ENCODE results near the gene UVRAG. TPM values are rescaled to one million over a fixed set of nuclear protein-coding genes. Genes with fewer than 3 reads are reported as not detected.
"Not testable (repeated sequence)": the region's sequence is repeated elsewhere in the genome, so short reads cannot be mapped to it uniquely, and the experiment has no call there.

UVRAG gene
- total and polyA plus RNA-seq, 5 experiments from 2014 or later: 8.9 to 22.3 (median 12.6) TPM

DNA sequence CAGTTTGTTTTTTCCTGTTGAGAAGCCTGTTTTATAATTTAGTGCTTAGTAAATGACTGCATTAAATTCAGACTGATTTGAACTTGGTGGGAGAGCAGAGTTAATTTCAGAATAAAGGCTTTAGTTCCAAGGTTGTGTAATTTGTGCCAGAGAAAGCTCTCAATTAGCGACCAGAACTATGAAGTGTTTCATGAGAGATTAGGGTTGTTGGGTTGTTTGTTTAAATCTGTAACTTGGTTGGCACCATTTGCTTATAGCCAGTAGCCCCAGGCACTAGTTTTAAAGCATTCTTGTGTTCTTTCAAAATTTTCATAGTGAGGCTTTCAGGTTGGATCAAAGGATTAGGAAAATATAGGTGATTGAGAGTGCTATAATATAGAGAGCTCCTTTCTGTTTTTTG, 25.5 kb downstream of the UVRAG start:
- peak overlapping the region in 2 of 10 donors; percentile 54 to 73 for H3K27ac Mint-ChIP-seq

DNA sequence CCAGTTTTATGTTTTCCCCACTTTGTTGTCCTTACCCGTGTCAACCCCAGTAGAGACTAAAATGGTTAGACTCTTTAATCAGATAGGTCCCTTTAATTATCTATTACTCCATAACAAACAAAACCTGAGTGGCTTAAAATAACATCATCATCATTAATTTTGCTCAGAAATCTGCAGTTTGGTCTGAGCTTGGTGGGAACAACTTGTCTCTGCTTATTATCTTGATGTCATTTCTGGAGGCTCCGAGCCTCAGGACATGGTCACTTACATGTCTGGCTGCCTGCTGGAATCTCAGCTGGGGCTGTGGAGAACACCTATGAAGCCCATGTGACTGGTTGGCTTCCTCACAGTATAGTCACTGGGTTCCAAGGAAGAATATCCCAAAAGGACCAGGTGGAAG, 26.7 kb downstream of the UVRAG start:
- no peak overlapping the region for H3K4me3 Mint-ChIP-seq
- no peak for ATAC-seq
- H3K9me3 Mint-ChIP-seq: no peaks in the 10 kb centered on the region
- POLR2A ChIA-PET: no interaction called here
- no peaks in the 10 kb centered on the region for H3K27me3 Mint-ChIP-seq
- DNase-seq: no peak
- peaks cover 0 to 26% (median 18%) of the 10 kb centered on the region in 3 donors for H3K36me3 Mint-ChIP-seq
- H3K27ac Mint-ChIP-seq: no peak overlapping the region
- H3K4me1 Mint-ChIP-seq: peaks cover 21 to 65% (median 32%) of the 10 kb centered on the region in 4 donors

More for the DNA sequence above, 25.5 kb downstream of the UVRAG start:
- Mint-ChIP-seq H3K9me3 (no peaks in the 10 kb centered on the region), H3K27me3 (no peaks in the 10 kb centered on the region), H3K36me3 (peaks cover 0 to 23% (median 16%) of the 10 kb centered on the region in 3 donors), H3K4me1 (peaks cover 25 to 69% (median 37%) of the 10 kb centered on the region in 4 donors), H3K4me3 (no peak overlapping the region)
- DNase-seq (no peak), ATAC-seq (no peak)
- POLR2A ChIA-PET: no interaction called here

DNA sequence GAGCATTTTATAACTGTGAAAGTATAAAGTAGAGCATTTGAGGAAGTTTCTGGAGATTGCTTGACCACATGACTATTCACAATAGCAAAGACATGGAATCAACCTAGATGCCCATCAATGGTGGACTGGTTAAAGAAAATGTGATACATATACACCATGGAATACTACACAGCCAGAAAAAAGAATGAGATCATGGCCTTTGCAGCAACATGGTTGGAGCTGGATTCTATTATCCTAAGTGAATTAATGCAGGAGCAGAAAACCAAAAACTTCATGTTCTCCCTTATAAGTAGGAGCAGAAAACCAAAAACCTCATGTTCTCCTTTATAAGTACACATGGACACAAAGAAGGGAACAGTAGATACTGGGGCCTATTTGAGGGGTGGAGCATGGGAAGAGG, 30.3 kb downstream of the UVRAG start:
- no peak for ATAC-seq
- no peaks in the 10 kb centered on the region for H3K9me3 Mint-ChIP-seq
- H3K4me3 Mint-ChIP-seq: no peak overlapping the region
- H3K4me1 Mint-ChIP-seq: peaks cover 11 to 59% (median 28%) of the 10 kb centered on the region in 4 donors
- peaks cover 0 to 10% (median 9%) of the 10 kb centered on the region in 3 donors for H3K36me3 Mint-ChIP-seq
- POLR2A ChIA-PET: no interaction called here
- no peak for DNase-seq
- H3K27ac Mint-ChIP-seq: no peak overlapping the region
- no peaks in the 10 kb centered on the region for H3K27me3 Mint-ChIP-seq

DNA sequence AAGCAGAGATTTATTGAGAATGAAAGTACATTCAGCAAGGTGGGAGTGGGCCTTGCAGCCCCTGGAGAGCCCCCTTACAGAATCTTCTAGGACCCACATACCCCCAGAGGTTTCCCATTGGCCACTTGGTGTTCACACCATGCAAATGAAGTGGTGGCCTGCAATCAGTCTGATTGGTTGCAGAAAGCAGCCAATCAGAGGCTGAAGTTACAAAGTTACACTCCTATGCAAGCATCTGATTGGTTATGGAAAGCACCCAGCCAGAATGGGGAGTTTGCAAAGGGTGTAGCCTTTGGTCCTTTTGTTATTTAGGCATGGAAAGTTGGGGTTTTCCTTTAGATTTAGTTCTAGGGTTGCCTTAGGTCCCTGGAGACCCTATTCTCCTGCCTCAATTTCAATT, 34.9 kb downstream of the UVRAG start:
- Mint-ChIP-seq H3K27me3 (no peaks in the 10 kb centered on the region), H3K4me1 (peaks cover 9 to 49% (median 26%) of the 10 kb centered on the region in 4 donors), H3K9me3 (no peaks in the 10 kb centered on the region), H3K36me3 (peaks cover 0 to 24% (median 8%) of the 10 kb centered on the region in 3 donors), H3K4me3 (no peak overlapping the region), H3K27ac (peak overlapping the region in 3 of 10 donors; percentile 6 to 58 (median 37))
- ATAC-seq: no peak
- POLR2A ChIA-PET: no interaction called here
- no peak for DNase-seq

DNA sequence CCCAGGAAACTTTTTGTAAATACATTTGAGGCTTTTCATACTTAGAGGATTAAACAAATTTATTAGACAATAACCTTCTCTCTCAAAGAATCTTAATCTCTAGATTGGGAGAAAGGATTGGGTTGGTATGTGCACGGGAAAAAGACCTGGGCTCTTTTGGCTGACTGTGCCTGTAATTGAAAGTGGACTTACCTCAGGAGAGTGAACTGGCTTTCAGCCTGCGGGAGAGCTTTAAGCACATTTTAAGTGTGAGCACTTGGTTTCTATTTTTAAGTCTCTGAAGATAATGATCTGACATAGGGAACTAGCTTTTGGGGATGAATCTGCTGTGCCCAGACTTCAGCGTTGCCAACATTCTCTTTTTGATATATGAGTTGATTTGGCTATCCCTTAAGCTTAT, 35.8 kb downstream of the UVRAG start:
- Mint-ChIP-seq H3K4me1 (peaks cover 10 to 44% (median 25%) of the 10 kb centered on the region in 4 donors), H3K4me3 (no peak overlapping the region), H3K36me3 (peaks cover 0 to 32% (median 0%) of the 10 kb centered on the region in 3 donors), H3K27me3 (no peaks in the 10 kb centered on the region), H3K27ac (peak overlapping the region in 4 of 10 donors; percentile 6 to 84 (median 28)), H3K9me3 (no peaks in the 10 kb centered on the region)
- POLR2A ChIA-PET: no interaction called here
- ATAC-seq: no peak
- no peak for DNase-seq

DNA sequence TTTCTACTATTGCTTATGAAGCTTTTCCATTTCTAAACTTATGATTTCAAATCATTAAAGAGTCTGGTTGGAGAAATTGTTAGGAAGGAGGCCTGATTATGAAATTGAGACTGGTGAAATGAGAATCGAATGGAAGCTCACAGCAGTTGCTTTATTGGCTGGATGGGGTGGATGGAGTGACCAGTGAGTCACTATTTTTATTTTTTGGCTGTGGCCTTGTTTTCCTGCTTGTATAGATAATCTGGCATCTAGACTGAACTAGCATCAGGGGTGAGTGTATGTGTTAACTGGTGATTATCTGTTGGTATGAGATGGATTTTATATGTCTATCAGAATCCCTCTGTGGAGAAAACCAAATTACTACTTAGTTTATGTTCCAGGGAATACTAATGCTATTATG, 36.2 kb downstream of the UVRAG start:
- ATAC-seq (no peak), DNase-seq (no peak)
- peaks cover 10 to 41% (median 25%) of the 10 kb centered on the region in 4 donors for H3K4me1 Mint-ChIP-seq
- H3K4me3 Mint-ChIP-seq: no peak overlapping the region
- no peaks in the 10 kb centered on the region for H3K27me3 Mint-ChIP-seq
- H3K36me3 Mint-ChIP-seq: peaks cover 0 to 35% (median 0%) of the 10 kb centered on the region in 3 donors
- H3K27ac Mint-ChIP-seq: peak overlapping the region in 5 of 10 donors; percentile 0 to 84 (median 7)
- POLR2A ChIA-PET: no interaction called here
- no peaks in the 10 kb centered on the region for H3K9me3 Mint-ChIP-seq

GRCh38 chr11:75852406-75853017, 37.5 kb downstream of the UVRAG start:
- H3K27me3 Mint-ChIP-seq: no peaks in the 10 kb centered on the region
- H3K36me3 Mint-ChIP-seq: peaks cover 0 to 36% (median 0%) of the 10 kb centered on the region in 3 donors
- H3K9me3 Mint-ChIP-seq: no peaks in the 10 kb centered on the region
- peaks cover 13 to 47% (median 30%) of the 10 kb centered on the region in 4 donors for H3K4me1 Mint-ChIP-seq
- H3K27ac Mint-ChIP-seq: no peak overlapping the region
- ATAC-seq (no peak), DNase-seq (no peak)
- H3K4me3 Mint-ChIP-seq: no peak overlapping the region
- POLR2A ChIA-PET: no interaction called here

DNA sequence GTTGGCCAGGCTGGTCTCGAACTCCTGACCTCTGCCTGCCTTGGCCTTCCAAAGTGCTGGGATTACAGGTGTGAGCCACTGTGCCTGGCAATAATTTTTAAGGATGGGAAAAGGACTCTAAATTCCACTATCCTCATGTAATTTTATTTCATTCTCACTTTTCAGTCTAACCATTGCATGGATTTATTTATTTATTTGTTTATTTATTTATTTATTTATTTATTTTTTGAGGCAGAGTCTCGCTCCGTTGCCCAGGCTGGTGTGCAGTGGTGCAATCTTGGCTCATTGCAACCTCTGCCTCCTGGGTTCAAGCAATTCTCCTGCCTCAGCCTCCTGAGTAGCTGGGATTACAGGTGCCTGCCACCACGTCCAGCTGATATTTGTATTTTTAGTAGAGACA, 38.6 kb downstream of the UVRAG start:
- H3K27ac Mint-ChIP-seq, DNase-seq, H3K4me3 Mint-ChIP-seq, H3K9me3 Mint-ChIP-seq, H3K27me3 Mint-ChIP-seq, ATAC-seq, POLR2A ChIA-PET: not testable (repeated sequence)
- peaks cover 0 to 36% (median 0%) of the 10 kb centered on the region in 3 donors for H3K36me3 Mint-ChIP-seq
- peaks cover 13 to 48% (median 30%) of the 10 kb centered on the region in 4 donors for H3K4me1 Mint-ChIP-seq

DNA sequence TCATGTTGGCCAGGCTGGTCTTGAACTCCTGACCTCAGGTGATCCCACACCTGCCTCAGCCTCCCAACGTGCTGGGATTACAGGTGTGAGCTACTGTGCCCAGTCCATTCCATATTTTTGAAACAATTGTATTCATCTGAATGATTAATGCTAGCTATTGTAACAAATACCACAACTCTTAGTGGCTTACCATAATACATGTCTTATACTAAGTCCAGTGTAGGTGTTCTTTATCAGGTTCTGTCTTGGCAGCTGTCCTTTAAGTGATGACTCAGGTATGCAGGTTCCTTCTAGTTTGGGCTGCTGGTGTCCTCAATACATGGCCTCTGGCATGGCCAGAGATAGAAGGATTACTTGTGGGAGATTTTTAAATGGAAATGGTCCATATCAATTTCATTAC, 39.0 kb downstream of the UVRAG start:
- Mint-ChIP-seq H3K27me3 (no peaks in the 10 kb centered on the region), H3K9me3 (no peaks in the 10 kb centered on the region), H3K4me1 (peaks cover 13 to 48% (median 29%) of the 10 kb centered on the region in 4 donors), H3K4me3 (no peak overlapping the region), H3K36me3 (peaks cover 0 to 36% (median 0%) of the 10 kb centered on the region in 3 donors), H3K27ac (no peak overlapping the region)
- POLR2A ChIA-PET: no interaction called here
- ATAC-seq (no peak), DNase-seq (no peak)

DNA sequence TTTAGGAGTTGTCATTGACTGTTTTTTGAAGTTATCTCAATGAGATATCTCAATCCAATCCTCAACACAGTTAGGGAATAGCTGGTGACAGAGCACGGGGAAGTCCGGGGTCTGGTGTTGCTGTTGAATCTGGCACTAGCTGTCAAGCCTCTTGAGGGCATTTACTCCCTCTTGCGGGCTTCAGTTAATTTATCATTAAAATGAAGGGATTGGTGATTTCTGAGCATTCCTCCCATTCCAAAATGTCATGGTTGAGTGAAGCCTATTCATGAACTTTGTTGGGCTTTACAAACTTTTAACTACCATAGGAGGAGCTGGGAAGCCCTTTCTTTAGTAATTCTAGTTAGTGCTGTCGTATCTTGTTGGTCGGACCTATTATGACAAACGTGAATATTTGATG, 40.2 kb downstream of the UVRAG start:
- no peak for ATAC-seq
- Mint-ChIP-seq H3K4me3 (no peak overlapping the region), H3K4me1 (peaks cover 12 to 39% (median 23%) of the 10 kb centered on the region in 4 donors), H3K9me3 (no peaks in the 10 kb centered on the region), H3K27ac (no peak overlapping the region), H3K27me3 (no peaks in the 10 kb centered on the region), H3K36me3 (peaks cover 0 to 36% (median 0%) of the 10 kb centered on the region in 3 donors)
- POLR2A ChIA-PET: no interaction called here
- no peak for DNase-seq

- POLR2A ChIA-PET: no interaction called here
- H3K9me3 Mint-ChIP-seq: no peaks in the 10 kb centered on the region
- peaks cover 0 to 34% (median 2%) of the 10 kb centered on the region in 3 donors for H3K36me3 Mint-ChIP-seq
- no peak overlapping the region for H3K4me3 Mint-ChIP-seq
- peak overlapping the region in 2 of 10 donors; percentile 16 to 35 for H3K27ac Mint-ChIP-seq
- DNase-seq (no peak), ATAC-seq (no peak)
- H3K4me1 Mint-ChIP-seq: peaks cover 5 to 25% (median 13%) of the 10 kb centered on the region in 4 donors
- H3K27me3 Mint-ChIP-seq: no peaks in the 10 kb centered on the region
Measured at GRCh38 chr11:75856912-75857311, 41.9 kb downstream of the UVRAG start.

DNA sequence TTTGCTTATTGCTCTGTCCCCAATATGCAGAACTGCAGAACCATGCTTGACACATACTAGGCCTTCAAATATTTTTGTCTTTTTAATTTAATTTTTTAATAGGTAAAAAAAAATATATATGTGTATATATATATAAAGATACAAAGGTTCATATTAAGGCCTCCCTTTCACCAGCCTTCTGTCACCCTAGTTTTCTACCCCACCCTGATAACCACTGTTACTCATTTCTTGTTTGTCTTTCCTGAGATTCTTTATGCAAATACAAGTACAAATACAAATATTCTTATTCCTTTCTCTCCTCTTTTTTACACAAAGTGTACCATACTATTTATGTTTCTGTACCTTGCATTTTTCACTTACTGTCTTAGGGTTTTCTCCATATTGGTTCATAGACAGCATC, 43.0 kb downstream of the UVRAG start:
- peaks cover 11 to 27% (median 13%) of the 10 kb centered on the region in 4 donors for H3K4me1 Mint-ChIP-seq
- H3K27ac Mint-ChIP-seq: no peak overlapping the region
- H3K36me3 Mint-ChIP-seq: peaks cover 2 to 35% (median 7%) of the 10 kb centered on the region in 3 donors
- no peaks in the 10 kb centered on the region for H3K27me3 Mint-ChIP-seq
- no peak for DNase-seq
- POLR2A ChIA-PET: no interaction called here
- peak overlapping the region in 1 of 10 donors; percentile 11 for H3K4me3 Mint-ChIP-seq
- H3K9me3 Mint-ChIP-seq: no peaks in the 10 kb centered on the region
- no peak for ATAC-seq

DNA sequence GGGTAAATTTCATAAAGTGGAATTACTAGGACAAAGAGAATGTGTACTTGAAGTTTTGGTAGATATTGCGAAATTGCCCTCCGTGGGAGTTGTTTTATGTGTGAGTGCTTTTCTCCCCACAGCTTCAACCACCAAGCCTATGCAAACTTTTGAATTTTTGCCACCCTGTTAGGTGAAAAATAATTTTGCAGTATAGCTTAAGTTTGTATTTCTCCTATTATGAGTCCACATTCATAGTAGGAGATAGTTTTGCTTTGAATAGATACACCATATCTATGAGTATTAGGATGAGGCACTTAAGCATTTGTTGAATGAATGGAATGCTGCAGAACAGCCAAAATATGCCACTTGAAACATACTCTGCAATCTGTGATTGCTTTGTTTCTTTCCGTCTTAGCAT, 43.6 kb downstream of the UVRAG start:
- ATAC-seq (no peak), DNase-seq (no peak)
- Mint-ChIP-seq H3K36me3 (peaks cover 2 to 35% (median 7%) of the 10 kb centered on the region in 3 donors), H3K27ac (no peak overlapping the region), H3K4me3 (no peak overlapping the region), H3K9me3 (no peaks in the 10 kb centered on the region), H3K4me1 (peaks cover 11 to 27% (median 13%) of the 10 kb centered on the region in 4 donors), H3K27me3 (no peaks in the 10 kb centered on the region)
- POLR2A ChIA-PET: no interaction called here

DNA sequence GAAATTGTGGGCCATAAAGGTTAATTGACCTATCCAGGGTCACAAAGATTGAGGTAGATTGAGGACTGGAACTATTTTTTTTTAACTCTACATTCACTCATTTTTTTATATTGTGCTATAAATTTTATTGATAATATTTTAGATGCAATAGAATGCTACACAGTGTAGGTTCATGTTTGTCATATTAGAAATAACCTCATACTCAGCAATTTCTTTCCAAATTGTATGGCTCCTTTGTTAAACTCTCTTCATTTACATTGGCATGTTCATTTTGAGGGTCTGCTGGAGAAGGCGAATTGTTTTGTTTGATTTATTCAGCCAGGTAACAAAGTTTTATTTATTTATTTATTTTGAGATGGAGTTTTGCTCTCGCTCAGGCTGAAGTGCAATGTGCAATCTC, 44.6 kb downstream of the UVRAG start:
- Mint-ChIP-seq H3K27ac (no peak overlapping the region), H3K27me3 (no peaks in the 10 kb centered on the region), H3K9me3 (no peaks in the 10 kb centered on the region), H3K4me1 (peaks cover 11 to 25% (median 13%) of the 10 kb centered on the region in 4 donors), H3K4me3 (no peak overlapping the region), H3K36me3 (peaks cover 2 to 34% (median 7%) of the 10 kb centered on the region in 3 donors)
- DNase-seq (no peak), ATAC-seq (no peak)
- POLR2A ChIA-PET: no interaction called here
